ENCODE results near the gene EED.

- TF ChIP-seq CTCF (IDR thresholded peaks at IDR 0.05; ENCODE audit: low read depth, low read length, poor library complexity, severe bottlenecking), result no peak
- TF ChIP-seq EZH2phosphoT487 (IDR thresholded peaks at IDR 0.05; ENCODE audit: borderline replicate concordance, low read length), result no peak
Observed at GRCh38 chr11:86278226-86278625, 33.7 kb downstream of the EED start.

Measured in DOHH2 (cell line).